ENCODE measurements around the gene NUDT16. TPM values are rescaled to one million over a fixed set of nuclear protein-coding genes. Genes with fewer than 3 reads are reported as not detected.
A peak's percentile ranks its signal among the peaks of the same experiment; 100 is the strongest.
"Not testable (repeated sequence)": the region's sequence is repeated elsewhere in the genome, so short reads cannot be mapped to it uniquely, and the experiment has no call there.

NUDT16 gene
- 12.3 and 17.7 TPM in 2 replicates for total RNA-seq

DNA sequence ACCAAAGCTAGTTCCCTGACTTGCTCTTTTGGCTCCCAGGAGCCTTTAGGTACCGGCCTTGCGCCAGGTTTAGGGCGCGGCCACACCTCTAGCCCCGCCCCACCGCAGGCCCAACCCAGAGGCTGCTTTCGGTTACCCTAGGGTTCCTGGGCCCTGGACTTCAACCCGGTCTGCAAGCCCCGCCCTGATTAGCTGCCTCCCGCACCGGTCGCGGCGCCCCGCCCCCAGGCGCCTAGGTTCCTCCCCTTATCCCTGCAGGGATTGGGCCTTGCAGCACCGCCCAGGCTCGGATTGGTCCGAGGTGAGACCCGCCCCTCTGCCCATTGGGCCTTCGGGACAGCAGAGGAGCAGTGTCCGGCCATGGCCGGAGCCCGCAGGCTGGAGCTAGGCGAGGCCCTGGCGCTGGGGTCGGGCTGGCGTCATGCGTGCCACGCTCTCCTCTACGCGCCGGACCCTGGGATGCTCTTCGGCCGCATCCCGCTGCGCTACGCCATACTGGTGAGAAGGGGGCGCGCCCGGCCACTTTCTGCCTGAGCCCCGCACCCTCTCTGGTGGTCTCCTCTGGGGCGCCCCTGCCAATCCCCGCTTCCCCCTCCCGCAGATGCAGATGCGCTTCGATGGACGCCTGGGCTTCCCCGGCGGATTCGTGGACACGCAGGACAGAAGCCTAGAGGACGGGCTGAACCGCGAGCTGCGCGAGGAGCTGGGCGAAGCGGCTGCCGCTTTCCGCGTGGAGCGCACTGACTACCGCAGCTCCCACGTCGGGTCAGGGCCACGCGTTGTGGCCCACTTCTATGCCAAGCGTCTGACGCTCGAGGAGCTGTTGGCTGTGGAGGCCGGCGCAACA is at the start of gene NUDT16:
NUDT16 (plus strand) TSS at position 330 of the 847 bp plus-strand sequence; CDS start at position 361, 31 bp downstream.
- peak; percentile 76 for DNase-seq (ENCODE audit: extremely low read depth, low read depth, low spot score)

DNA sequence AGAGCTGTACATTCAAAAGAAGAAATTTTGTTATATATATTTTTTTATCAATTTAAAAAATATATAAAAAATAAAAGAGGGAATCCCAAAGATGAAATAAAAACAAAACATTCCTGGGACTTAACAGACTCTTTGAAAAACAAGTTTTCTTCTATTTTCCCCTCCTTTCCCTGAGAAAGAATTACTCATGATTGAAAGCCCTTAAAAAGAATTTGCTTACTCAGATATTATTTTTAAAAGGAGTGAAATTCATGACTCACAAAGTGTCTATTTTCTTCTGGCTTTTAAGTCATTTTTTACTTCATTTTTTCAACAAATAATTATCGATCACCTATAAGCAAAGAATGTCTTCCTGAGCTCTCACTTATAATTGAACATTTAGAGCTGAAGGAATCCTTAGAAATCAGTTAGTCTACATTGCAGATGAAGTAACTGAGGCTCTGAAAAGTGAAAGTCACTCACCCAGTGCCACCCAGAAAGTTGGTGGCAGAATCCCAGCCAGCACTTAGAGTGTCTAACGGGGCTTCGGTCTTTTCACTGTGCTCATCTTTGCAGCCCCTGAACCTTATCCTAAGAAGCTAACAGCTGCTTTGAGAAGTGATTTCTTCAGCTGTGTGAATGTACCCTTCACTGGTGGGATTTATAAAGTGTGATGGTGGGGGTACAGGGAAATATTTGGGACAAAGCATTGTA is 42.5 kb upstream of the NUDT16 start:
- no peak for DNase-seq (ENCODE audit: extremely low read depth, low read depth, low spot score)

DNA sequence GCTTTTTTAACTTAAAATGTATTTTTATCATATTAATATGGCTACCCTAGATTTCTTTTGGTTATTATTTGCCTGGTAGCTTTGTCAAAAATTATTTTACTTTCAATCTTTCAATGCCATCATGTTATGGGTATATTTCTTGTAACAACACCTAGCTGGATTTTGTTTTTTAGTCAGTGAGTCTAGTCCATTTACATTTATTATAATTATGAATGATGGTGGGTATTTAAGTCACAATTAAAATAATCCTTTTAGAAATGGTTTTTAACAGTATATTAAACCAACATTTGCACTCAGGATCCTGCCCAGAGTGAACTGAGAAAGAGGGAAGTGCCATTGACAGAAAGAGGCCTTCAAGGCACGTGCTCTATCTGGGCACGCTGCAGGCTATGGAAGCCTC is 39.8 kb upstream of the NUDT16 start:
- no peak for DNase-seq (ENCODE audit: extremely low read depth, low read depth, low spot score)

DNA sequence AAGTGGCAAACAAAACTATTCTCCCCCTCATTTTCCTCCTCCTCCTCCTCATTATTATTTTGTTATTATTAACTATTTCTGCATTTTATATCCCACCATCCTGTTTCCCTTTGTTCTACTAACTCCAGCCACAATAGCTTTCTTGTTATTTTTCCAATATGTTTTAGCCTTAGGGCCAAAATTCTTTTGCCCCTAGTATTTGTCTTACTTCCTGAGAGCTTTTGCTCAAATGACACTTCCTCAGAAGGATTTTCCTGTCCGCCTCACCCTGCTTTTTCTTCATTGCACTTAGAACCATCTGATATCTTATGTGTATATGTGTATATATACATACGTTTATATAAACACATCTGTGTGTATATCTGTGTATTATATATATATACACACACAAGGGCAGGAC is 32.7 kb upstream of the NUDT16 start:
- DNase-seq (ENCODE audit: extremely low read depth, low read depth, low spot score) = no peak

DNA sequence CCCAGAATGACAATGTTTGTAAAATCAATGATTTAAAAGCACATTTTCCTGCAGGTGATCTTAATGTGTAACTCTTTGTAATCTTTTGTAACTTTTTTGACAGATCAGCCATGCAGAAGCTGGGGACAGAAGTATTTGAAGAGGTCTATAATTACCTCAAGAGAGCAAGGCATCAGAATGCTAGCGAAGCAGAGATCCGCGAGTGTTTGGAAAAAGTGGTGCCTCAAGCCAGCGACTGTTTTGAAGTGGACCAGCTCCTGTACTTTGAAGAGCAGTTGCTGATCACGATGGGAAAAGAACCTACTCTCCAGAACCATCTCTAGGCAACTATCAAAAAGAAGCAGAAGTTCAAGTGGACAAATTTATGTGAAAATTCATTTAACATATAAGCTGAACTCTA is 32.1 kb upstream of the NUDT16 start:
- no peak for DNase-seq (ENCODE audit: extremely low read depth, low read depth, low spot score)

DNA sequence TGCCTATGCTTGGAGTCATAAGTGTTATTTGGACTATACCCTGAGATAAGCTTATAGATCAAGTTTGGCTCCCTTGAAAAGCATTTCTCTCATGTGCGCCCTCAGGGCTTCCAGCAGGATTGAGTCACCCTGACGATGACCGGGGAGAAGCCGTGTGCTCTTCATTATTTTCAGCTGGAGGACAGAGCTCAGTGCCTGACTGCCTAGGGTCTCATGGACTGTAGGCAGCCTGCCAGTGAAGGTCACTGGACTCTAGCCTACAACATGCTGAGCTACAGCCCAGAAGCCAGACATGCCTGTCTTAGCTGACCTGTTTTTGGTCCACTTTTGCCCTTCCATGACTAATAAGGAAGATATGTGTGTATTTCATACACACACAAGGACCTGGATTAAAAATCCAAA is 31.6 kb upstream of the NUDT16 start:
- no peak for DNase-seq (ENCODE audit: extremely low read depth, low read depth, low spot score)

DNA sequence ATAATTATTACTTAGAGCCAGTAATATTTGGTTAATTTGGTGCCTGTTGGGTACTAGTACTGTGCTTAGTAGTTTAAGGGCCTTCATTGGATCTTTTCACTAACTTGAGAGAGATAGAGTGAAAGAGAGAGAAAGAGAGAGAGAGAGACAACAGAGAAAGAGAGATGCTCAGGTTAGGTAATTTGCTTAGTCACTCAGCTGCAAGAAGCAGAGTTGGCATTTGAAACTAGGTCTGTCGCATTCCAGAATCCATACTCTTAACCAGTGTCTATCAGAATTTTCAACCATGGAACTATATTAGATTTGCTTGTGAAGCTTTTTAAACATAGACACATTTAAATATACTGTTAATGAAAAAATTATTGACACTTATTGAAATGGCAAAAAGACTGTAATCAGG is 31.1 kb upstream of the NUDT16 start:
- no peak for DNase-seq (ENCODE audit: extremely low read depth, low read depth, low spot score)

DNA sequence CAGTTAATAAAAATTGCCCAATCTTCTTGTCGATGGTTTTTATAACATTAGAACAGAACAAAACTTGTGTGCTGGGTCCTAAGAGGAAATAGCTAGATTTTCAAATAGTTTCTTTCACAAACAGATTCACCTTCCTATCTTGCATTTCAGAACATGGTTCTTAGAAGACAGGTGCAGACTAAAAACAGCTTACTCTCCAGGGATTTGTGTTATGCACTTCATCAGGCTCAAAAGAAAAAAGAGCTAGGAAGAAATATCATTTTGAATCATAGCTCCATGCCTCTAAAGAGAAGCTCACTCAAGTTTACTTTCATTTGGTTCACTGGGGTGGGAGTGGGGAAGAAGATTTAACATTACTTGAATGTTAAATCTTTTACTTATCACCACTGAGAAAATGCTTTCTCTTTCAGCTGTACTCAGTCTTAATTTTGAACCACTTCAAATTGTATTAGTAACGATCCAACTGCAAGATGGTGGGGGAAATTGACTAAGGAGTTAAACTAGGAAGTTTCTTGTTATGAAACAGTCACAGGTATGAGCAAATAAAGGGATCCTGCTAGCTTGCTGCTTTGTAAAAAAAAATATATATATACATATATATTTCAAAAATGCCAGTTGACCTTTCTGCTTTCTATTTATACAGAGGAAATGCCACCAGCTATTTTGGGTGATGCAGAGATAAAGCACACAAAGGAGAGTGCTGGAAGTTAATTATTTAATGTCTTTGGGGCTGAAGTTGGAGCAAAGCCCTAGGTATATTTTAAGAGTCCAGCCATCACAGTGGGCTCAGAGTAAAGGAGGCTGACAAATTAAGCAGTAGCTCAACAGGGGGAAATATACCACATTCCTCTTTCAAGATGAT is 28.3 kb upstream of the NUDT16 start:
- DNase-seq (ENCODE audit: extremely low read depth, low read depth, low spot score) = no peak

DNA sequence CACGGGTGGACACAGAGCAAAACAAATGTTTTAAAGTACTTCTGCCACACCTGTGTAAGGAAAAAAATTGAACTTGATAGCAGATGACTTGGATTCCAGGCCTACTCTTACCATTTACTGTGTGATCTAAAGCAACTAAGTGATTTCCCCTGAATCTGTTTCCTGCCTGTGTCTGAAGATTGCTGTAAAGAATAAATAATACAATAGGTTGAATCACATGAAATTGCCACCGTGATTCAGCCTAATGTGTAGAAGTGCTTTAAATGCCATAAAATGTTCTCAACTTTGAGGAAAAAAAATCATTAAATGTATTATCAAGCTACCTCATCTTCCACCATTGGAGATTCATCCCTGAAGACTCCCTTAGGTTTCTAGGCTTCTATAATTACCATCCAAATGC is 27.6 kb upstream of the NUDT16 start:
- DNase-seq (ENCODE audit: extremely low read depth, low read depth, low spot score) = peak; percentile 37

DNA sequence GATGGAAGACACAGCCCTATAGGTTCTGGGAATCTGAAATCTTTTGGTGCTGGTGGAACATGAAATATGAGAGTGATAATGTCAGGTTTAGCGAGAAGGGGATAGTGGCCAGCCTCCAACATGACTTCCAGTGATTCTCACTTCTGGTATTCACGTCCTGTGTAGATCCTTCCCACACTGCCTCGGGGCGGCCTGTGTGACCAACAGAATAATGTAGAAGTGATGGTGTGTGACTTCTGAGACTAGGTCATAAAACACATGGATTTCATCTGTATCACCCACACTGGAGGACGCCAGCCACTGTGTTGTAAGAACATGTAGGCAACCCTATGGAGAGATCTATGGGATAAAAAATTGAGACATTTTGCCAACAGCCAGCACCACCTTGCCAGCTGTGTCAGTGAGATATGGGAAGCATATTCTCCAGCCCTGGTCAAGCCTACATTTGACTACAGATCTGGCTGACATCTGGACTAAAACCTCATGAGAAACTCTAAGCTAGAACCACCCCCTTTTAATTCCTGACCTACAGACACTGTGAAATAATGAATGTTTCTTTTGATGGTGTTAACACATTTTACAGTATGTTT is 25.5 kb upstream of the NUDT16 start:
- DNase-seq (ENCODE audit: extremely low read depth, low read depth, low spot score) = no peak

DNA sequence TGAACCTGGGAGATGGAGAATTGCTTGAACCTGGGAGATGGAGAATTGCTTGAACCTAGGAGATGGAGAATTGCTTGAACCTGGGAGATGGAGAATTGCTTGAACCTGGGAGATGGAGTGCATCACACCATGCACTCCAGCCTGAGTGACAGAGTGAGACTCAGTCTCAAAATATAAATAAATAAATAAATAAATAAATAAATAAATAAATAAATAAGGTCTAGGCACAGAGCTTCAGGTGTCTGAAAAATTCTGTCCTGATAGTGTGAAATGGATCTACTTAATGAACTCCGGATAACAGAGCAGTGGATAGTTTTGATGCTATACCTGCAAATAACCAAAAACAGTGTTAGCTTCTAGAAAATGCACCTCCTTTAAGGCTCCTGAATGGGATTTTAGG is 24.3 kb upstream of the NUDT16 start:
- no peak for DNase-seq (ENCODE audit: extremely low read depth, low read depth, low spot score)

DNA sequence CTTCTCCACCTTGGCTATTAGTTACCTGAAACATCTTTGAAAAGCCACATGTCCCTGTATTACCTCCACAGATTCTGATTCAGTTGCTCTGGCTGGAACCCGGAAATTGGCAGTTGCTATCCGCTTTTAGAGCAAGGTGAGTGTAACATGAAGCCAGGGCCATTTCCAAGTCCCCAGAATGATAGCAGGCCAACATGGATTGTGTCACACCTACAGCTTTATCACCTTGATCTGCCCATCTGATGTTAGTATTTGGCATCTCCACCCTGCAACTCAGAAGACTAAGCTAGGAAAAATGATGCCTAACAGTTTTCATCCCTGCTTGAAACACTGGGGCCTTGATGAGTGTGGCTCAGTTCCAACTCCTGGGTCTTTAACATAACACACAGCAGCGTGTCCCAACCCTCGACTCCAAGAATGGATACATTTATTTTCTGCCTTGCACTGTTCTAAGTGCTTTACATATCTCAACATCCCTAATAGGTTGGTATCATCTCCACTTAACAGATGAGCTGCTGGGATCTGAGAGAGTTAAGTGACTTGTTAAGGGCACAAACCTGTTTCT is 21.3 kb upstream of the NUDT16 start:
- no peak for DNase-seq (ENCODE audit: extremely low read depth, low read depth, low spot score)

DNA sequence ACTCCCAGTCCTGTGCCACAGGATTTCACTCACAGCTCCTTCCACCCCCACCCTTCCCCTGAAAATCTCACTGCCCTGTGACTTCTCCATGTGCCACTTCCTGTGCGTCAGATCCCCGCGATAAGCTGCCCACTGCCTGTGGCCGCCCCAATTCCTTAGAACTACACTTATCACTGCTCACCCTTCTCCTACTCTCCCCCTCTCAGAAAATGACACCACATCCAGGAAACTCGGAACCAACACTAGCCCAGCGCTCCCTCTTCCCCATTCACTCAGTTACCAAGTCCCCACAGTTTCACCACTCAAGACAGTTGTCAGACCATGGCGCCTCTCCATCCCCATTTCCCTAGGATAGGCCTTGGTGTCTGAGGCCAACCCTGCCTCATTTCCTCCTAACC is 20.5 kb upstream of the NUDT16 start:
- not testable (repeated sequence) for DNase-seq (ENCODE audit: extremely low read depth, low read depth, low spot score)

DNA sequence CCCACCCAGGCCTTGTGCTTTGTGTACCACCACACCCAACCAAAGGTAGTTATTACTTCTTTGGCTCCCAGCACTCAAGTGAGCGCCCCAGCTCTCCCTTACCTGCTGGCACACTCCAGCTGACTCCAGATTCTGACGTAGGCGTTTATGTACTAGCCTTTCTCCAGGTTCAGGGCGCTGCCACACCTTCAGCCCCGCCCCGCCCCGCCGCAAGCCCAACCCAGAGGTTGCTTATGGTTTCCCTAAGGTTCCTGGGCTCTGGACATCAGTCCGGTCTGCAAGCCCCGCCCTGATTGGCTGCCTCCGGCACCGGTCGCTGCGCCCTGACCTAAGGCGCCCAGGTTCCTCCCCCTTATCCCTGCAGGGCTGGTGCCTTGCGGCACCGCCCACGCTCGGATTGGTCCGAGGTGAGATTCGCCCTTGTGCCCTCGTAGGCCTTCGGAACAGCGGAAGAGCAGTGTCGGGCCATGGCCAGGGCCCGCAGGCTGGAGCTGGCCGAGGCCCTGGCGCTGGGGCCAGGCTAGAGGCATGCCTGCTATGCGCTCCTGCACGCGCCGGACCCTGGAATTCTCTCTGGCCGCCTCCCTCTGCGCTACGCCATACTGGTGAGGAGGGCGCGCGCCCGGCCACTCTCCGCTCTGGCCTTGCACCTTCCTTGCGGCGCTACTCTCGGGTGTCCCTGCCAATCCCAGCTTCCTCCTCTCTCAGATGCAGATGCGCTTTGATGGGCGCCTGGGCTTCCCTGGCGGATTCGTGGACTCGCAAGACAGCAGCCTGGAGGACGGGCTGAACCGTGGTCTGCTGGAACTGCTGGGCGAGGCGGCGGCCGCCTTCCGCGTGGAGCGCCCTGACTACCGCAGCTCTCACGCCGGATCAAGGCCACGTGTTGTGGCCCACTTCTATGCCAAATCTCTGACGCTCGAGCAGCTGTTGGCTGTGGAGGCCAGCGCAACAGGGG is 19.8 kb upstream of the NUDT16 start:
- DNase-seq (ENCODE audit: extremely low read depth, low read depth, low spot score) = no peak

DNA sequence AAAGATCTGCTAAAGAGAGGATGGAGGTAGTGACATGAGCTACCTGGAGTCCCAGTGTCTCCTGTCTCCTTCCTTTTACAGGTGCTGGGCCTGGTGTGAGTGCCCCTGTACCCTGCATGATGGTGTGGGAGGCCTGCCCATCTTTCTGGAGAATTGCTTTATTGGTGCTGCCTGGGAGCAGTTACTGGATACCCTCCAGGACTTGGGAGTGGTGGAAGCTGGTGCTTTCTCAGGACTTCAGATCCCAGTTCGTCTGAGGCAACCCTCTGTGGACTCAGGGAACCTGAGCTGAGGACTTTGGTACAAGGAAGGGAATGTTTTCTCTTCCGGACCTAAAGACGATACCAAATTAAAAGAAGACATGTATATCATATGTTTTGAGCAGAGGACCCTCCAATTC is 18.3 kb upstream of the NUDT16 start:
- DNase-seq (ENCODE audit: extremely low read depth, low read depth, low spot score) = no peak

DNA sequence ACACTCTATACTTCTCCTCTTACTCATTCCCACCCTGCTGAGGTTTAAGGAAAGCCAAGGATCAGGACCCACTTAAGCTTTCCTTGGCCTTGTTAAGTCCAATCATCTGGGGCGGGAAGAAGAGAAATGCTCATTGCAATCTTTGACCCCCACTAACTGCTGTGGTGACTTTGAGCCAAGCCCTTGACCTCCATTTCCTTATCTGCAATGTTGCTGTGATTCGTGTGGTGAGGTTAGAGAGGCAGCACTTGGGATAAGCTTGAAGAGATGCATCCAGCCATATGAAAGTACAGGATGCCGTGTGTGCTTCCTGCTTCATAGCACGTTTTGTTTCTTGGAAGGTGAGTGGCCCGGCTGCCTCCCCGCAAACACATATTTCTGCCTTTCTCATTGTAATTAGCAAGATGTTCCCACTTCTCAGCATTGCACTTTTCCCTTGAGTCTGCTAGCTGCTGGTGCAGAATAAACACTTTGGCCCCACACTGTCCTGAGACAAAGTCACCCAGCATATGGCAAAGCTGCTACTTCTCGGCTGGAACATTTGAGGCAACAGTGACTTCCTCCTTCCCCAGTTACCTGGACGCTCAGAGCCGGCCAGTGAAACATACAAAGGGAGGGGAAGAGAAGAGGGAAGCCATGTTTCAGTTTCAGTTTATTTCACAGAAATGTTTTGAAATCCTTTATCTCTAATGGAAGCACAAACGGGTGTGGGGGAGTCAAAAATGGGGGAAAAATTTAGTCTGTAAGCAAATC is 10.5 kb upstream of the NUDT16 start:
- no peak for DNase-seq (ENCODE audit: extremely low read depth, low read depth, low spot score)

DNA sequence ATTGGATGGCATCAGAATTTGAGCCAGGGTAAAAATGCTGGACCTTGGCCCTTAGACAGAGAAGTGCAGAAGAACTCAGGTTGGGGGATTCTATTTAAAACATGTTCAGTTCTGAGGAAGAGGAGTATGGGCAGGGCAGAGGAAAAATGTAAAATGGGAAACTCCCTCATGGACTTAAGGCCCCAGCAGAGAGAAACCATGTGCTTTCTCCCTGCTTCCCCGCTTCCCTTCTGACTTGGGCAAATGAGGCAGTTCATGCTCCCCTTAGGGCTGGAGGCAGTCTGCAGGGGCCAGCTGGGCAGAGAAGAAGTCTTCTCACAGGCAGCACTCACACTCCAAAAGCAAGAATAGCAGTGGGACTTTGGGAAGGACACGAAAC is 9.9 kb upstream of the NUDT16 start:
- no peak for DNase-seq (ENCODE audit: extremely low read depth, low read depth, low spot score)

DNA sequence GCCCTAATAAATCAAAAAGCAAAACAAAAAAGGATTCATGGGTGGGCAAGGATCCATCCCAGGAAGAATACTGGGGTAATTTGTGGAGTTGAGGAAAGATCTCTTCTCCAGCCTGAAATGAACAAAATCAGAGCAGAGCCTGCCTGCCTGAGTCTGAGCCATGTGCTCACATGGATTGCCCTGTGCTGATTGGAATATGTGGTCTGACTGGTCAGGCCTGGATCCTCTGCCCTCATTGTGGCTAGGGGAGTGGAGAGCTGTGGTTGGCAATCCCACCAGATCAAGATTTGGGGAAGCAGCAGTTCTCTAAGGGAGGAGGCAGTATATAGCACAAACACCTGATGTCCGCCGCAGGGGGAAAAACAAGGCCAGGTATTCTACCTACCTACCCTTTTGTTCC is 6.8 kb upstream of the NUDT16 start:
- DNase-seq (ENCODE audit: extremely low read depth, low read depth, low spot score) = no peak
